Measurements from ENCODE around the gene SPRR1B. TPM values are rescaled to one million over a fixed set of nuclear protein-coding genes. Genes with fewer than 3 reads are reported as not detected.

The SPRR1B gene
- total and polyA plus RNA-seq, 9 of the 15 experiments (the other 6 are each of a cell fraction or from before 2014, with no cell fraction given), result not detected

DNA sequence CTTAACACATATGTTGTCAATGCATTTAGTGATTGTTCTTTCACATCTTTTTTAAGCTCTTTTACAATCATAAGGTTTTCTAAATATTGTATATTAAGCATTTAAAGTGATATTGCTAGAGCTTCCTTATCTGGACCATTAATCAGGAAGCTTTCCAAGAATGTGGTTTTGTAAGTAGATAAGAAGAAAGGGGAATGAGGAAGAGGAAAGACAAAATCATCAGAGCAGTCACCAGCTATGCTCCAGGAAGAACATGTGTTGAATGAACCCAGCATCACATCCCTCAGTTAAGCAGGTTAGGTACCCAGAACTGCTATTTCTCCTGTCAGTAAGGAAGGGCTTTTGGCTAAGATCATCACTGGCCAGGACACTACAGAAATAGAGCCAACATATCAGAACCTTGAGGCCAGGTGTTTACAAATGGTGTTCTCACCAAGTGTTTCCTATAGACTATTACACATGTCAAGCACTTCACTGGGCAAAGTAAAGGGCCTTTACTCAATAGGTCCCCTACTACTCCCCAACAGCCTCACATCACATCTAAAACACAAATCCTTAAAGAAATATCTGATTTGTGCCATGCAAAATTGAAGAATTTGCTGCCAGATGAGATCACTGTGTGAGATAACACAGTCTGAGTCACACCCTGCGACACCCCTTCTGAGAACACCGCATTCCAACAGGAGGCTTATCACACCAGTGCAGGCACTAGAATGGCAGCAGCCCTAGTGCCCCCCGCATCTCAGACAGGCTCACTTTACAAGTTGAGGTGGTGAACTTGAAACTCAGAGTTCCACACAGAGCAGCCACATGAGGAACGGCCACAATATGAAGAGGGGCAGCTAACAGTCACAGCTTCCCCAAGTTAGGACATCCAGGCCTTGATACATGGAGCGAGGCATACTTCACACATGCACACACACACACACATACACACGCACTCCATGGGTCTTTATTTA, 28.1 kb downstream of the SPRR1B start (continued):
- TF ChIP-seq, protein P1, sequence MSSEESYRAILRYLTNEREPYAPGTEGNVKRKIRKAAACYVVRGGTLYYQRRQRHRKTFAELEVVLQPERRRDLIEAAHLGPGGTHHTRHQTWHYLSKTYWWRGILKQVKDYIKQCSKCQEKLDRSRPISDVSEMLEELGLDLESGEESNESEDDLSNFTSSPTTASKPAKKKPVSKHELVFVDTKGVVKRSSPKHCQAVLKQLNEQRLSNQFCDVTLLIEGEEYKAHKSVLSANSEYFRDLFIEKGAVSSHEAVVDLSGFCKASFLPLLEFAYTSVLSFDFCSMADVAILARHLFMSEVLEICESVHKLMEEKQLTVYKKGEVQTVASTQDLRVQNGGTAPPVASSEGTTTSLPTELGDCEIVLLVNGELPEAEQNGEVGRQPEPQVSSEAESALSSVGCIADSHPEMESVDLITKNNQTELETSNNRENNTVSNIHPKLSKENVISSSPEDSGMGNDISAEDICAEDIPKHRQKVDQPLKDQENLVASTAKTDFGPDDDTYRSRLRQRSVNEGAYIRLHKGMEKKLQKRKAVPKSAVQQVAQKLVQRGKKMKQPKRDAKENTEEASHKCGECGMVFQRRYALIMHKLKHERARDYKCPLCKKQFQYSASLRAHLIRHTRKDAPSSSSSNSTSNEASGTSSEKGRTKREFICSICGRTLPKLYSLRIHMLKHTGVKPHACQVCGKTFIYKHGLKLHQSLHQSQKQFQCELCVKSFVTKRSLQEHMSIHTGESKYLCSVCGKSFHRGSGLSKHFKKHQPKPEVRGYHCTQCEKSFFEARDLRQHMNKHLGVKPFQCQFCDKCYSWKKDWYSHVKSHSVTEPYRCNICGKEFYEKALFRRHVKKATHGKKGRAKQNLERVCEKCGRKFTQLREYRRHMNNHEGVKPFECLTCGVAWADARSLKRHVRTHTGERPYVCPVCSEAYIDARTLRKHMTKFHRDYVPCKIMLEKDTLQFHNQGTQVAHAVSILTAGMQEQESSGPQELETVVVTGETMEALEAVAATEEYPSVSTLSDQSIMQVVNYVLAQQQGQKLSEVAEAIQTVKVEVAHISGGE (CRISPR knock-in tag; IDR thresholded peaks at IDR 0.05), result peak in 1 of 3 experiments; percentile 57; a peak in 2 of 6 replicates
- no peak for TF ChIP-seq RBM22 (IDR thresholded peaks at IDR 0.05; ENCODE audit: low read depth, low read length, poor library complexity, severe bottlenecking)
- TF ChIP-seq ERF (CRISPR knock-in tag; IDR thresholded peaks at IDR 0.05), result no peak
- no peak for TF ChIP-seq HIVEP1 (CRISPR knock-in tag; IDR thresholded peaks at IDR 0.05)
- TF ChIP-seq, protein P2, sequence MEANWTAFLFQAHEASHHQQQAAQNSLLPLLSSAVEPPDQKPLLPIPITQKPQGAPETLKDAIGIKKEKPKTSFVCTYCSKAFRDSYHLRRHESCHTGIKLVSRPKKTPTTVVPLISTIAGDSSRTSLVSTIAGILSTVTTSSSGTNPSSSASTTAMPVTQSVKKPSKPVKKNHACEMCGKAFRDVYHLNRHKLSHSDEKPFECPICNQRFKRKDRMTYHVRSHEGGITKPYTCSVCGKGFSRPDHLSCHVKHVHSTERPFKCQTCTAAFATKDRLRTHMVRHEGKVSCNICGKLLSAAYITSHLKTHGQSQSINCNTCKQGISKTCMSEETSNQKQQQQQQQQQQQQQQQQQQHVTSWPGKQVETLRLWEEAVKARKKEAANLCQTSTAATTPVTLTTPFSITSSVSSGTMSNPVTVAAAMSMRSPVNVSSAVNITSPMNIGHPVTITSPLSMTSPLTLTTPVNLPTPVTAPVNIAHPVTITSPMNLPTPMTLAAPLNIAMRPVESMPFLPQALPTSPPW (CRISPR knock-in tag; IDR thresholded peaks at IDR 0.05), result peak; percentile 75
- TF ChIP-seq RBBP5 (IDR thresholded peaks at IDR 0.05; ENCODE audit: borderline replicate concordance, insufficient read depth, low read length, poor library complexity, severe bottlenecking), result no peak
- TF ChIP-seq, protein P3, sequence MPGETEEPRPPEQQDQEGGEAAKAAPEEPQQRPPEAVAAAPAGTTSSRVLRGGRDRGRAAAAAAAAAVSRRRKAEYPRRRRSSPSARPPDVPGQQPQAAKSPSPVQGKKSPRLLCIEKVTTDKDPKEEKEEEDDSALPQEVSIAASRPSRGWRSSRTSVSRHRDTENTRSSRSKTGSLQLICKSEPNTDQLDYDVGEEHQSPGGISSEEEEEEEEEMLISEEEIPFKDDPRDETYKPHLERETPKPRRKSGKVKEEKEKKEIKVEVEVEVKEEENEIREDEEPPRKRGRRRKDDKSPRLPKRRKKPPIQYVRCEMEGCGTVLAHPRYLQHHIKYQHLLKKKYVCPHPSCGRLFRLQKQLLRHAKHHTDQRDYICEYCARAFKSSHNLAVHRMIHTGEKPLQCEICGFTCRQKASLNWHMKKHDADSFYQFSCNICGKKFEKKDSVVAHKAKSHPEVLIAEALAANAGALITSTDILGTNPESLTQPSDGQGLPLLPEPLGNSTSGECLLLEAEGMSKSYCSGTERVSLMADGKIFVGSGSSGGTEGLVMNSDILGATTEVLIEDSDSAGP (CRISPR knock-in tag; IDR thresholded peaks at IDR 0.05), result no peak
- TF ChIP-seq, protein P4, sequence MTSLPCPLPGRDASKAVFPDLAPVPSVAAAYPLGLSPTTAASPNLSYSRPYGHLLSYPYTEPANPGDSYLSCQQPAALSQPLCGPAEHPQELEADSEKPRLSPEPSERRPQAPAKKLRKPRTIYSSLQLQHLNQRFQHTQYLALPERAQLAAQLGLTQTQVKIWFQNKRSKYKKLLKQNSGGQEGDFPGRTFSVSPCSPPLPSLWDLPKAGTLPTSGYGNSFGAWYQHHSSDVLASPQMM (CRISPR knock-in tag; IDR thresholded peaks at IDR 0.05), result no peak
- no peak for TF ChIP-seq PRMT5 (CRISPR knock-in tag; IDR thresholded peaks at IDR 0.05)
- TF ChIP-seq, protein P5, sequence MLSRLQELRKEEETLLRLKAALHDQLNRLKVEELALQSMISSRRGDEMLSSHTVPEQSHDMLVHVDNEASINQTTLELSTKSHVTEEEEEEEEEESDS (CRISPR knock-in tag; IDR thresholded peaks at IDR 0.05), result no peak
- no peak for TF ChIP-seq POLR3G (IDR thresholded peaks at IDR 0.05; ENCODE audit: extremely low read depth, insufficient read length, insufficient replicate concordance)
- no peak for TF ChIP-seq ZNF347 (CRISPR knock-in tag; IDR thresholded peaks at IDR 0.05; ENCODE audit: low read depth)
- no peak for TF ChIP-seq ZC3H4 (CRISPR knock-in tag; IDR thresholded peaks at IDR 0.05; ENCODE audit: borderline replicate concordance)
- TF ChIP-seq TAF9B (IDR thresholded peaks at IDR 0.05; ENCODE audit: partially characterized antibody), result no peak
- no peak for TF ChIP-seq ZNF212 (CRISPR knock-in tag; IDR thresholded peaks at IDR 0.05)
- no peak for TF ChIP-seq SAFB2 (IDR thresholded peaks at IDR 0.05; ENCODE audit: borderline replicate concordance, low read depth, low read length, severe bottlenecking)
- TF ChIP-seq ZSCAN32 (CRISPR knock-in tag; IDR thresholded peaks at IDR 0.05), result no peak
- TF ChIP-seq, protein P6, sequence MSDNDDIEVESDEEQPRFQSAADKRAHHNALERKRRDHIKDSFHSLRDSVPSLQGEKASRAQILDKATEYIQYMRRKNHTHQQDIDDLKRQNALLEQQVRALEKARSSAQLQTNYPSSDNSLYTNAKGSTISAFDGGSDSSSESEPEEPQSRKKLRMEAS (CRISPR knock-in tag; IDR thresholded peaks at IDR 0.05), result no peak
- TF ChIP-seq NFATC3 (IDR thresholded peaks at IDR 0.05), result no peak
